IMR-90 (cell line): ENCODE measurements around the gene PRXL2B. TPM values are rescaled to one million over a fixed set of nuclear protein-coding genes. Genes with fewer than 3 reads are reported as not detected.

Source experiments
- ATAC-seq: fragments of 200-7000 bp; cut with Tn5 transposase; 2 replicates; pipeline ENCODE4 v1.9.1; 2020; ENCODE audit warnings: low read depth, mild to moderate bottlenecking, moderate library complexity
- BruUV-seq: library from RNA; stranded (reverse); fragments of 400-500 nt; replicated peaks from 2 replicates; lab custom pipeline; 2021; lab: Mats Ljungman, UMichigan
- CTCF ChIA-PET: fragments of 300-600 bp; formaldehyde crosslinking; extraction: SDS; loops from one replicate; lab custom pipeline; 2021; ENCODE audit warnings: antibody characterized with exemption; lab: Yijun Ruan, JAX
- POLR2A ChIA-PET: fragments of 300-600 bp; sonication (Branson Sonifier 250); formaldehyde crosslinking; loops from one replicate; lab custom pipeline; 2022; ENCODE audit warnings: antibody characterized with exemption; ENCODE audit not compliant: unreplicated experiment; lab: Charles Lee
- DNase-seq: peaks from one replicate; pipeline ENCODE4 v3.0.0; 2013
- H2AFZ ChIP-seq: replicated peaks from 2 replicates; pipeline ENCODE3; 2013; ENCODE audit warnings: low read length, mild to moderate bottlenecking; ENCODE audit not compliant: poor library complexity
- H2AK5ac ChIP-seq: 2 replicates; pipeline ENCODE4 v1.6.1; 2013; ENCODE audit warnings: low read depth, low read length, inconsistent platforms
- H2AK9ac ChIP-seq: replicated peaks from 2 replicates; pipeline ENCODE3; 2013; ENCODE audit warnings: mild to moderate bottlenecking, low read depth, low read length, moderate library complexity; ENCODE audit not compliant: poor library complexity
- H2BK120ac ChIP-seq: 2 replicates; pipeline ENCODE4 v1.6.1; 2013; ENCODE audit warnings: low read depth, low read length, inconsistent platforms
- H2BK15ac ChIP-seq: 3 replicates; pipeline ENCODE4 v1.6.1; 2013; ENCODE audit warnings: low read depth, low read length, inconsistent platforms
- H2BK20ac ChIP-seq: 2 replicates; pipeline ENCODE4 v1.6.1; 2013; ENCODE audit warnings: low read depth, mild to moderate bottlenecking, inconsistent platforms, low read length, moderate library complexity
- H2BK5ac ChIP-seq: 2 replicates; pipeline ENCODE4 v1.6.1; 2013; ENCODE audit warnings: mild to moderate bottlenecking, low read depth, low read length, inconsistent platforms; ENCODE audit not compliant: poor library complexity, severe bottlenecking
- H3K14ac ChIP-seq: replicated peaks from 2 replicates; pipeline ENCODE4 v1.6.1; 2013; ENCODE audit warnings: low read depth, low read length, inconsistent platforms
- H3K18ac ChIP-seq: 2 replicates; pipeline ENCODE4 v1.6.1; 2013; ENCODE audit warnings: low read depth, low read length, control low read depth
- H3K23ac ChIP-seq: 2 replicates; pipeline ENCODE4 v1.6.1; 2013; ENCODE audit warnings: low read depth, low read length, inconsistent platforms
- H3K27ac ChIP-seq: 2 replicates; pipeline ENCODE4 v1.5.1; 2013; ENCODE audit warnings: mild to moderate bottlenecking, control low read depth, low read length; ENCODE audit not compliant: insufficient read depth
- H3K27me3 ChIP-seq: 2 replicates; pipeline ENCODE4 v1.6.1; 2013; ENCODE audit warnings: low read length; ENCODE audit not compliant: control insufficient read depth, insufficient read depth
- H3K36me3 ChIP-seq: 2 replicates; pipeline ENCODE4 v1.6.1; 2013; ENCODE audit warnings: low read length, mixed read lengths; ENCODE audit not compliant: control insufficient read depth, insufficient read depth
- H3K4ac ChIP-seq: 2 replicates; pipeline ENCODE4 v1.6.1; 2013; ENCODE audit warnings: low read depth, low read length, inconsistent platforms
- H3K4me1 ChIP-seq: 2 replicates; pipeline ENCODE4 v1.6.1; 2013; ENCODE audit warnings: low read length, mixed read lengths; ENCODE audit not compliant: control insufficient read depth, insufficient read depth
- H3K4me2 ChIP-seq: 2 replicates; pipeline ENCODE4 v1.6.1; 2013; ENCODE audit warnings: low read depth, mild to moderate bottlenecking, control low read depth, low read length, moderate library complexity
- H3K4me3 ChIP-seq: 2 replicates; pipeline ENCODE4 v1.5.1; 2013; ENCODE audit warnings: low read depth, mild to moderate bottlenecking, control low read depth, low read length, moderate library complexity; ENCODE audit not compliant: insufficient read depth
- H3K56ac ChIP-seq: 2 replicates; pipeline ENCODE4 v1.6.1; 2013; ENCODE audit warnings: low read length, inconsistent platforms; ENCODE audit not compliant: insufficient read depth; ENCODE audit errors: extremely low read depth
- H3K79me1 ChIP-seq, 2 experiments: 2 replicates each; pipeline ENCODE4 v1.6.1; 2013; ENCODE audit warnings: low read length in 2 of 2, inconsistent platforms in 1 of 2, low read depth in 1 of 2
- H3K9ac ChIP-seq: 2 replicates; pipeline ENCODE4 v1.6.1; 2013; ENCODE audit warnings: low read depth, low read length, control low read depth
- H3K9me1 ChIP-seq: 2 replicates; pipeline ENCODE4 v1.6.1; 2013; ENCODE audit warnings: low read length, inconsistent platforms; ENCODE audit not compliant: insufficient read depth
- H3K9me3 ChIP-seq: 2 replicates; pipeline ENCODE4 v1.6.1; 2013; ENCODE audit warnings: low read length; ENCODE audit not compliant: control insufficient read depth, insufficient read depth
- H4K20me1 ChIP-seq: 2 replicates; pipeline ENCODE4 v1.6.1; 2013; ENCODE audit warnings: low read length, inconsistent platforms; ENCODE audit not compliant: insufficient read depth
- H4K5ac ChIP-seq: 2 replicates; pipeline ENCODE4 v1.6.1; 2013; ENCODE audit warnings: mild to moderate bottlenecking, low read depth, low read length, control low read depth
- H4K8ac ChIP-seq, 2 experiments: 2 replicates each; pipeline ENCODE4 v1.6.1; 2013; ENCODE audit warnings: low read depth in 2 of 2, low read length in 2 of 2, control low read depth in 1 of 2, inconsistent platforms in 1 of 2
- H4K91ac ChIP-seq: 2 replicates; pipeline ENCODE4 v1.6.1; 2013; ENCODE audit warnings: low read depth, low read length, inconsistent platforms; ENCODE audit not compliant: insufficient read depth
- CEBPB ChIP-seq: IDR thresholded peaks from 2 replicates; pipeline ENCODE4 v1.6.1; 2012; ENCODE audit warnings: low read depth, low read length, improper control_type of control experiment
- CHD1 ChIP-seq: IDR thresholded peaks from 2 replicates; pipeline ENCODE4 v1.6.1; 2012; ENCODE audit warnings: low read depth, low read length, improper control_type of control experiment
- MAZ ChIP-seq: IDR thresholded peaks from 2 replicates; pipeline ENCODE4 v1.6.1; 2012; ENCODE audit warnings: low read depth, mild to moderate bottlenecking, low read length, improper control_type of control experiment, moderate library complexity, borderline replicate concordance
- NFE2L2 ChIP-seq: fragments of 150-350 bp; IDR thresholded peaks from 2 replicates; pipeline ENCODE4 v1.6.1; 2016; ENCODE audit warnings: low read depth, mild to moderate bottlenecking, low read length
- RFX5 ChIP-seq: IDR thresholded peaks from 2 replicates; pipeline ENCODE4 v1.8.0; 2012; ENCODE audit warnings: low read depth, mild to moderate bottlenecking, low read length, moderate library complexity
- SMC3 ChIP-seq: fragments of 150-350 bp; IDR thresholded peaks from 2 replicates; pipeline ENCODE4 v1.6.1; 2016; ENCODE audit warnings: low read depth, mild to moderate bottlenecking, antibody characterized with exemption, low read length, moderate library complexity
- WGBS, 2 experiments: methylation state at CpG; one replicate each; pipeline versions ENCODE4 v1.1.5 to v1.1.7; 2013; ENCODE audit warnings: missing lambda C conversion rate in 2 of 2; ENCODE audit not compliant: insufficient read length in 1 of 2; ENCODE audit errors: extremely low coverage in 2 of 2; 5-methylcytosine and 5-hydroxymethylcytosine counted together
- dilution Hi-C: fragments of 300-500 bp; cut with HindIII; formaldehyde crosslinking; loops from one replicate; pipeline ENCODE4 v1.14.3; 2018; ENCODE audit warnings: low sequenced_read_pairs; ENCODE audit not compliant: unreplicated experiment
- in situ Hi-C: fragments of 300-500 bp; cut with MboI; formaldehyde crosslinking; loops from 3 replicates; pipeline ENCODE4 v1.14.3; 2019; ENCODE audit warnings: low sequenced_read_pairs, inconsistent platforms, mixed read lengths
- intact Hi-C: fragments of 100-400 bp; cut with micrococcal nuclease; formaldehyde crosslinking; loops from 2 replicates; pipeline ENCODE4 v1.10.0; 2022
- polyA plus RNA-seq, 3 experiments: library from polyadenylated mRNA; depleted of rRNA; stranded (reverse); fragments of >200 nt; gene quantifications; 2 replicates each; pipeline ENCODE4 v1.2.3, GENCODE V29; 2012; ENCODE audit warnings: low replicate concordance in 1 of 3
- total RNA-seq: library from RNA; depleted of rRNA; stranded (reverse); fragments of >200 nt; gene quantifications from 2 replicates; pipeline ENCODE4 v1.2.3, GENCODE V29; 2012

PRXL2B gene
- total and polyA plus RNA-seq, 2 of the 4 experiments (the other 2 are of a cell fraction): 10.9 to 22.3 TPM

GRCh38 chr1:2614145-2614544 is 27.6 kb downstream of the PRXL2B start:
- no peak overlapping the region for H3K9ac ChIP-seq
- BruUV-seq: no TSS peak
- no peaks in the 10 kb centered on the region for H3K9me1 ChIP-seq
- no peak overlapping the region for H2AFZ ChIP-seq
- H2AK9ac ChIP-seq: no peak overlapping the region
- H4K8ac ChIP-seq: no peak overlapping the region
- 0 out of 2 replicates have a peak, but pooled peaks cover 1% of the 10 kb centered on the region for H3K9me3 ChIP-seq
- H3K4me3 ChIP-seq: no peak overlapping the region
- H2AK5ac ChIP-seq: no peak overlapping the region
- ATAC-seq (no peak), DNase-seq (no peak)
- no peaks in the 10 kb centered on the region for H3K79me1 ChIP-seq
- no peaks in the 10 kb centered on the region for H3K36me3 ChIP-seq
- no peak overlapping the region for H2BK120ac ChIP-seq
- dilution Hi-C loops (no loop called here), in situ Hi-C loops (no loop called here), intact Hi-C loops (no loop called here)
- H3K4me1 ChIP-seq: no peaks in the 10 kb centered on the region
- no peak overlapping the region for H4K91ac ChIP-seq
- no peak overlapping the region for H3K4me2 ChIP-seq
- TF ChIP-seq SMC3 (no peak), CHD1 (no peak), CEBPB (no peak), RFX5 (no peak), MAZ (no peak), NFE2L2 (no peak)
- CTCF ChIA-PET: no interaction called here
- H4K20me1 ChIP-seq: no peaks in the 10 kb centered on the region
- no peak overlapping the region for H4K5ac ChIP-seq
- no CpG with 5 or more reads among the region's 2 CpGs for WGBS, 2 experiments
- no peak overlapping the region for H3K23ac ChIP-seq
- H3K14ac ChIP-seq: no peak overlapping the region
- no peak overlapping the region for H3K27ac ChIP-seq
- H3K18ac ChIP-seq: no peak overlapping the region
- no peaks in the 10 kb centered on the region; the same call in 1 of the 2 replicates for H3K27me3 ChIP-seq
- H3K4ac ChIP-seq: no peak overlapping the region
- H2BK5ac ChIP-seq: no peak overlapping the region
- H2BK15ac ChIP-seq: no peak overlapping the region
- POLR2A ChIA-PET: no interaction called here
- no peak overlapping the region for H3K56ac ChIP-seq
- no peak overlapping the region for H2BK20ac ChIP-seq
